Fibroblast of villous mesenchyme (primary cell): ENCODE measurements around the gene PAX2. TPM values are rescaled to one million over a fixed set of nuclear protein-coding genes. Genes with fewer than 3 reads are reported as not detected.
A peak's percentile ranks its signal among the peaks of the same experiment; 100 is the strongest.
"Not testable (repeated sequence)": the region's sequence is repeated elsewhere in the genome, so short reads cannot be mapped to it uniquely, and the experiment has no call there.

Source experiments
- DNase-seq: peaks from one replicate; pipeline ENCODE4 v3.0.0-alpha.2; 2010; ENCODE audit warnings: low read depth
- H3K4me3 ChIP-seq: 2 replicates; pipeline ENCODE4 v1.5.1; 2011; ENCODE audit warnings: low read depth, mild to moderate bottlenecking, low read length
- CTCF ChIP-seq: IDR thresholded peaks from 2 replicates; pipeline ENCODE4 v1.5.1; 2012; ENCODE audit warnings: low read depth, mild to moderate bottlenecking, low read length; ENCODE audit not compliant: insufficient read depth
- total RNA-seq: library from RNA; depleted of rRNA; stranded (reverse); fragments of >200 nt; gene quantifications from 2 replicates; pipeline ENCODE4 v1.2.3, GENCODE V29; 2012

The PAX2 gene
- total RNA-seq, result not detected in 2 replicates

GRCh38 chr10:100744987-100745881 lies at the start of gene PAX2:
Gene PAX2, plus strand, starts transcription at chr10:100745582. Its CDS starts 679 bp downstream, at chr10:100746261.
- no peak within 1 kb of the TSS for H3K4me3 ChIP-seq
- DNase-seq, result no peak
- no peak for TF ChIP-seq CTCF

GRCh38 chr10:100696477-100696901 lies 48.9 kb upstream of the PAX2 start:
- H3K4me3 ChIP-seq, result no peak overlapping the region
- DNase-seq, result no peak
- no peak for TF ChIP-seq CTCF

GRCh38 chr10:100697070-100697469 lies 48.3 kb upstream of the PAX2 start:
- no peak for TF ChIP-seq CTCF
- DNase-seq, result peak; percentile 36
- H3K4me3 ChIP-seq, result no peak overlapping the region

- TF ChIP-seq CTCF, result no peak
- DNase-seq, result no peak
Observed at GRCh38 chr10:100697631-100698030, 47.8 kb upstream of the PAX2 start.

GRCh38 chr10:100701704-100702103 lies 43.7 kb upstream of the PAX2 start:
- DNase-seq, result not testable (repeated sequence)

More at GRCh38 chr10:100697631-100698030, 47.8 kb upstream of the PAX2 start:
- H3K4me3 ChIP-seq, result no peak overlapping the region

GRCh38 chr10:100705139-100705538 lies 40.2 kb upstream of the PAX2 start:
- no peak for TF ChIP-seq CTCF

More at GRCh38 chr10:100701704-100702103, 43.7 kb upstream of the PAX2 start:
- not testable (repeated sequence) for H3K4me3 ChIP-seq

GRCh38 chr10:100707261-100707848 lies 38.0 kb upstream of the PAX2 start:
- TF ChIP-seq CTCF, result no peak
- no peak for DNase-seq
- H3K4me3 ChIP-seq, result no peak overlapping the region

More at GRCh38 chr10:100705139-100705538, 40.2 kb upstream of the PAX2 start:
- DNase-seq, result no peak
- no peak overlapping the region for H3K4me3 ChIP-seq
